PC-3 (cell line): ENCODE results near the gene MPHOSPH9. TPM values are rescaled to one million over a fixed set of nuclear protein-coding genes. Genes with fewer than 3 reads are reported as not detected.
A peak's percentile ranks its signal among the peaks of the same experiment; 100 is the strongest.

Source experiments
- ATAC-seq: fragments of 200-7000 bp; cut with Tn5 transposase; 2 replicates; pipeline ENCODE4 v1.9.1; 2020; ENCODE audit warnings: mild to moderate bottlenecking, moderate library complexity
- BruUV-seq: library from RNA; stranded (reverse); fragments of 400-500 nt; replicated peaks from 2 replicates; lab custom pipeline; 2021; lab: Mats Ljungman, UMichigan
- CTCF ChIA-PET: fragments of 300-600 bp; sonication (Branson Sonifier 250); formaldehyde crosslinking; loops from one replicate; lab custom pipeline; 2022; ENCODE audit warnings: antibody characterized with exemption; lab: Charles Lee
- POLR2A ChIA-PET: fragments of 300-600 bp; sonication (Branson Sonifier 250); formaldehyde crosslinking; loops from one replicate; lab custom pipeline; 2022; ENCODE audit warnings: antibody characterized with exemption; ENCODE audit not compliant: unreplicated experiment; lab: Charles Lee
- DNase-seq: peaks from one replicate; pipeline ENCODE4 v3.0.0-alpha.2; 2015
- H2AFZ ChIP-seq: fragments of 300-600 bp; sonication (generic); 2 replicates; pipeline ENCODE4 v1.6.0; 2016; ENCODE audit warnings: antibody characterized with exemption, low read length
- H3F3A ChIP-seq: fragments of 300-600 bp; sonication (generic); one replicate; pipeline ENCODE4 v1.6.0; 2017; ENCODE audit warnings: antibody characterized with exemption, low read length, control low read depth, mild to moderate bottlenecking; ENCODE audit not compliant: unreplicated experiment
- H3K27ac ChIP-seq: fragments of 300-600 bp; sonication (generic); 2 replicates; pipeline ENCODE4 v1.5.1; 2016; ENCODE audit warnings: mild to moderate bottlenecking, low read length
- H3K27me3 ChIP-seq: fragments of 300-600 bp; sonication (generic); 2 replicates; pipeline ENCODE4 v1.6.1; 2016; ENCODE audit warnings: low read length, mixed read lengths
- H3K36me3 ChIP-seq: fragments of 300-600 bp; sonication (generic); 2 replicates; pipeline ENCODE4 v1.6.1; 2016; ENCODE audit warnings: low read depth, mixed run types, low read length, mixed read lengths
- H3K4me1 ChIP-seq: fragments of 300-600 bp; sonication (generic); 2 replicates; pipeline ENCODE4 v1.5.1; 2016; ENCODE audit warnings: low read length; ENCODE audit not compliant: insufficient read depth
- H3K4me2 ChIP-seq: fragments of 300-600 bp; sonication (generic); 2 replicates; pipeline ENCODE4 v1.6.0; 2016; ENCODE audit warnings: low read length
- H3K4me3 ChIP-seq: fragments of 300-600 bp; sonication (generic); 2 replicates; pipeline ENCODE4 v1.5.1; 2016; ENCODE audit warnings: mild to moderate bottlenecking, low read length, mixed read lengths
- H3K79me2 ChIP-seq: fragments of 300-600 bp; sonication (generic); 2 replicates; pipeline ENCODE4 v1.6.1; 2017; ENCODE audit warnings: low read length, mixed read lengths
- H3K9ac ChIP-seq: fragments of 300-600 bp; sonication (generic); 2 replicates; pipeline ENCODE4 v1.6.0; 2016; ENCODE audit warnings: mild to moderate bottlenecking, low read length
- H3K9me2 ChIP-seq: fragments of 300-600 bp; sonication (generic); replicated peaks from 2 replicates; pipeline ENCODE4 v1.6.1; 2016; ENCODE audit warnings: mixed run types, low read length, mixed read lengths
- H3K9me3 ChIP-seq: fragments of 300-600 bp; sonication (generic); 2 replicates; pipeline ENCODE4 v1.6.1; 2016; ENCODE audit warnings: low read length, mixed read lengths
- H4K20me1 ChIP-seq: fragments of 300-600 bp; sonication (generic); 2 replicates; pipeline ENCODE4 v1.6.1; 2016; ENCODE audit warnings: low read length, mixed read lengths
- EZH2 ChIP-seq: fragments of 300-600 bp; sonication (generic); IDR thresholded peaks from one replicate; pipeline ENCODE4 v1.6.1; 2017; ENCODE audit warnings: antibody characterized with exemption, mild to moderate bottlenecking, low read length; ENCODE audit not compliant: unreplicated experiment
- EZH2phosphoT487 ChIP-seq: fragments of 300-600 bp; sonication (generic); IDR thresholded peaks from 2 replicates; pipeline ENCODE4 v1.6.1; 2018; ENCODE audit warnings: mild to moderate bottlenecking, antibody characterized with exemption, low read length, borderline replicate concordance
- intact Hi-C: fragments of 100-400 bp; cut with micrococcal nuclease; formaldehyde crosslinking; loops from 2 replicates; pipeline ENCODE4 v1.9.0; 2023
- total RNA-seq: library from RNA; depleted of rRNA; stranded (reverse); fragments of >200 nt; gene quantifications from 2 replicates; pipeline ENCODE4 v1.2.3, GENCODE V29; 2014
- TF ChIP-seq, protein P1 (sequence below): fragments of 300-600 bp; sonication (generic); conservative IDR thresholded peaks from 2 replicates; pipeline ENCODE4 v1.5.1; 2017; ENCODE audit warnings: antibody characterized with exemption, low read depth, mild to moderate bottlenecking, low read length

The MPHOSPH9 gene
- total RNA-seq, 1 experiment from 2014 or later, result 42.5 TPM

DNA sequence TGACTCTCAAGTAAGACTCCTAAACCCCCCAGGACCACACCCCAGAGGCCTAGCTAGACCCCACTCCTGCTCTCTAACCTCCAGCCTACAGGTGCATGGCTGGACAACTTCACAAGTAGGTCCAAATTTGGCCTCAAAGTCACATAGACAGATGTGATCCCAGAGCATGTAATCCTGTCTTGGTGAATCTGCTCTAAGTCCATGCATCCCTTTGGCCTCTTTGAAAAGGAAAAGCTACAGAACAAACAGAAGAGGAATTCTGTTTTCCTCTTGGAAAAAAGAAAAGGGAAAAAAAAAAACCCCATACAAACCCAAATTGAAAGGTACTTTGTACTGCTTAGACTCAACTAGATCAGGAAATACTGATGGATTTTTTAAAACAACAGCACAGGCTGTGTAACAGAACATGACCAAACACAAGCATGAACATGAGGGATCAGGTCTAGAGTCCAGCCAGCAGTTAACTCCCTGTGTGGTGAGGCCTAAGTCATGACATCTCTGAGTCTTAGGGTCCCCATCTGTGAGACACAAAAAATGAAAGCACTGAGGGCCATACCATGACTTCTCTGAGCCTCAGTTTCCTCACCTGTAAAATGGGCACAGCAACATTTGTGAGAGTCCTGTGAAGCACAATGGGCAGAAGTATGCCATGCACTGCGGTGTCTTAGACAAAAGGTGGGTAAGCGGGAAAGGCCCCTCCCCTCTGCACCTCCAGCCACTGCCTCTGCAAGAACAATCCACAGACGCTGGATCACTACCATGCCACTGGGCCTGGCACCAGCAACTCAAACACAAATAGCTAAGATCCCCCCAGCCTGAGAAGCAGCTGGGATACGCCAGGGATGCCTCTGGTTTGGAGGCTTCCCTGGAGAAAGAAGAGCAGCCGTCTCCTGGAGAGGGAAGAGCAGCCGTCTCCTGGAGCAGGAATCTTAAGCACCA, 92.0 kb downstream of the MPHOSPH9 start:
- H3K79me2 ChIP-seq, result peaks cover 25% of the 10 kb centered on the region; the same call in 1 of the 2 replicates
- no peaks in the 10 kb centered on the region for H3K9me3 ChIP-seq
- ChIA-PET POLR2A (no interaction called here), CTCF (interaction anchor here (0.5 kb wide), 1 partner anchor 10 kb away, joined by 3 read pairs; no protein-coding TSS in a partner anchor)
- H3F3A ChIP-seq, result no peaks in the 10 kb centered on the region
- H2AFZ ChIP-seq, result no peak overlapping the region
- no peak overlapping the region for H3K9ac ChIP-seq
- H3K4me2 ChIP-seq, result peak overlapping the region; percentile 71
- peak overlapping the region; percentile 45 for H3K27ac ChIP-seq
- H3K9me2 ChIP-seq, result no peaks in the 10 kb centered on the region
- ATAC-seq (no peak), DNase-seq (no peak)
- peaks cover 32% of the 10 kb centered on the region for H3K4me1 ChIP-seq
- H3K36me3 ChIP-seq, result no peaks in the 10 kb centered on the region
- no peaks in the 10 kb centered on the region for H4K20me1 ChIP-seq
- intact Hi-C loops, result no loop called here
- no peak overlapping the region for H3K4me3 ChIP-seq
- H3K27me3 ChIP-seq, result no peaks in the 10 kb centered on the region
- TF ChIP-seq EZH2phosphoT487 (no peak), EZH2 (no peak)
- TF ChIP-seq, protein P1, sequence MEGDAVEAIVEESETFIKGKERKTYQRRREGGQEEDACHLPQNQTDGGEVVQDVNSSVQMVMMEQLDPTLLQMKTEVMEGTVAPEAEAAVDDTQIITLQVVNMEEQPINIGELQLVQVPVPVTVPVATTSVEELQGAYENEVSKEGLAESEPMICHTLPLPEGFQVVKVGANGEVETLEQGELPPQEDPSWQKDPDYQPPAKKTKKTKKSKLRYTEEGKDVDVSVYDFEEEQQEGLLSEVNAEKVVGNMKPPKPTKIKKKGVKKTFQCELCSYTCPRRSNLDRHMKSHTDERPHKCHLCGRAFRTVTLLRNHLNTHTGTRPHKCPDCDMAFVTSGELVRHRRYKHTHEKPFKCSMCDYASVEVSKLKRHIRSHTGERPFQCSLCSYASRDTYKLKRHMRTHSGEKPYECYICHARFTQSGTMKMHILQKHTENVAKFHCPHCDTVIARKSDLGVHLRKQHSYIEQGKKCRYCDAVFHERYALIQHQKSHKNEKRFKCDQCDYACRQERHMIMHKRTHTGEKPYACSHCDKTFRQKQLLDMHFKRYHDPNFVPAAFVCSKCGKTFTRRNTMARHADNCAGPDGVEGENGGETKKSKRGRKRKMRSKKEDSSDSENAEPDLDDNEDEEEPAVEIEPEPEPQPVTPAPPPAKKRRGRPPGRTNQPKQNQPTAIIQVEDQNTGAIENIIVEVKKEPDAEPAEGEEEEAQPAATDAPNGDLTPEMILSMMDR, result no peak
- BruUV-seq, result no TSS peak

GRCh38 chr12:123139926-123140675, 92.8 kb downstream of the MPHOSPH9 start:
- no peak overlapping the region for H3K27ac ChIP-seq
- DNase-seq (peak; percentile 15), ATAC-seq (peak; percentile 26; the same call in 1 of the 2 replicates)
- H3K27me3 ChIP-seq, result no peaks in the 10 kb centered on the region
- no peaks in the 10 kb centered on the region for H3F3A ChIP-seq
- H3K9me3 ChIP-seq, result no peaks in the 10 kb centered on the region
- no peak overlapping the region for H2AFZ ChIP-seq
- no peak overlapping the region for H3K4me3 ChIP-seq
- ChIA-PET POLR2A (no interaction called here), CTCF (no interaction called here)
- peaks cover 32% of the 10 kb centered on the region for H3K4me1 ChIP-seq
- H3K4me2 ChIP-seq, result peak overlapping the region; percentile 20
- no peaks in the 10 kb centered on the region for H3K36me3 ChIP-seq
- H3K79me2 ChIP-seq, result peaks cover 21% of the 10 kb centered on the region; the same call in 1 of the 2 replicates
- TF ChIP-seq, protein P1, result no peak
- TF ChIP-seq EZH2phosphoT487, result no peak
- no peak for TF ChIP-seq EZH2
- no TSS peak for BruUV-seq
- no peaks in the 10 kb centered on the region for H3K9me2 ChIP-seq
- no peaks in the 10 kb centered on the region for H4K20me1 ChIP-seq
- intact Hi-C loops, result no loop called here
- no peak overlapping the region for H3K9ac ChIP-seq
